Prostate gland (tissue), 2 donors: ENCODE measurements around the gene RAB33A.

ENCODE experiments used
- POLR2AphosphoS5 ChIP-seq: sonication (generic); formaldehyde crosslinking; IDR thresholded peaks from one replicate; pipeline ENCODE4 v1.6.1; 2017; ENCODE audit warnings: antibody characterized with exemption
- TF ChIP-seq, protein P1 (sequence below), 4 experiments: fragments of 200-600 bp in 2 of 4; fragments of 450-650 bp in 2 of 4; sonication (generic) in 2 of 4; IDR thresholded peaks; 1 replicate in 3 of 4; 2 replicates in 1 of 4; pipeline ENCODE4 v1.5.1; 2016 to 2019; ENCODE audit warnings: antibody characterized with exemption in 4 of 4, mild to moderate bottlenecking in 2 of 4, moderate library complexity in 2 of 4

DNA sequence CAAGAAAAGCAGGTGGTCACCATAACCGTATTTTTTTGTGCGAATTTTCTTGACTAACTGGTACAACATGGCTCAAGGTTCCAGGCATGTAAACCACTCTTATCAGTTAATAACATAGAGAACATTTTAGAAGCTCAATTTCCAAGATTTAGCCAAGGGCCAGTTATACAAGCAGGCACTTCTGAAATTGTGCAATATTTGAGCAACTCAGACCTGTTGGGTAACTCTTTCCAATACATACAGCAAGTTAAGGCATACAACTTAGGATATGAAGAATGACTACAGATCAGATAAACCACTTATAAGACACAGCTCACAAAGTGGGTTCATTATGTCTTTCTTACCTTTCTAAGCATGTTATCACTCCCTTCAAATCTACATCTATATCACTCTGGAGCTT is 53.0 kb downstream of the RAB33A start:
- TF ChIP-seq, protein P1, sequence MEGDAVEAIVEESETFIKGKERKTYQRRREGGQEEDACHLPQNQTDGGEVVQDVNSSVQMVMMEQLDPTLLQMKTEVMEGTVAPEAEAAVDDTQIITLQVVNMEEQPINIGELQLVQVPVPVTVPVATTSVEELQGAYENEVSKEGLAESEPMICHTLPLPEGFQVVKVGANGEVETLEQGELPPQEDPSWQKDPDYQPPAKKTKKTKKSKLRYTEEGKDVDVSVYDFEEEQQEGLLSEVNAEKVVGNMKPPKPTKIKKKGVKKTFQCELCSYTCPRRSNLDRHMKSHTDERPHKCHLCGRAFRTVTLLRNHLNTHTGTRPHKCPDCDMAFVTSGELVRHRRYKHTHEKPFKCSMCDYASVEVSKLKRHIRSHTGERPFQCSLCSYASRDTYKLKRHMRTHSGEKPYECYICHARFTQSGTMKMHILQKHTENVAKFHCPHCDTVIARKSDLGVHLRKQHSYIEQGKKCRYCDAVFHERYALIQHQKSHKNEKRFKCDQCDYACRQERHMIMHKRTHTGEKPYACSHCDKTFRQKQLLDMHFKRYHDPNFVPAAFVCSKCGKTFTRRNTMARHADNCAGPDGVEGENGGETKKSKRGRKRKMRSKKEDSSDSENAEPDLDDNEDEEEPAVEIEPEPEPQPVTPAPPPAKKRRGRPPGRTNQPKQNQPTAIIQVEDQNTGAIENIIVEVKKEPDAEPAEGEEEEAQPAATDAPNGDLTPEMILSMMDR (IDR thresholded peaks at IDR 0.05), result no peak
- TF ChIP-seq POLR2AphosphoS5, result no peak
